Left lobe of liver (tissue), 2 donors: ENCODE measurements around the gene NLGN4X. TPM values are rescaled to one million over a fixed set of nuclear protein-coding genes. Genes with fewer than 3 reads are reported as not detected.
A peak's percentile ranks its signal among the peaks of the same experiment; 100 is the strongest.

Source experiments
- ATAC-seq: fragments of 200-7000 bp; cut with Tn5 transposase; one replicate; pipeline ENCODE4 v1.9.1; 2020; ENCODE audit warnings: mild to moderate bottlenecking, moderate library complexity
- DNase-seq: peaks from one replicate; pipeline ENCODE4 v3.0.0-alpha.2; 2020; ENCODE audit warnings: low spot score
- total RNA-seq: library from RNA; stranded (reverse); gene quantifications from one replicate; pipeline ENCODE4 v1.2.1, GENCODE V29; 2021
- donor health status: DM: no; HTN: no; CAD: no; lungs with moderate emphysema.
- donor health status: DM: no; HTN: yes; CAD: no.

Gene NLGN4X
- total RNA-seq, 1 donor from 2014 or later: 1.5 TPM

GRCh38 chrX:6163721-6164120, 64.9 kb downstream of the NLGN4X start:
- no peak for DNase-seq
- no peak for ATAC-seq

DNA sequence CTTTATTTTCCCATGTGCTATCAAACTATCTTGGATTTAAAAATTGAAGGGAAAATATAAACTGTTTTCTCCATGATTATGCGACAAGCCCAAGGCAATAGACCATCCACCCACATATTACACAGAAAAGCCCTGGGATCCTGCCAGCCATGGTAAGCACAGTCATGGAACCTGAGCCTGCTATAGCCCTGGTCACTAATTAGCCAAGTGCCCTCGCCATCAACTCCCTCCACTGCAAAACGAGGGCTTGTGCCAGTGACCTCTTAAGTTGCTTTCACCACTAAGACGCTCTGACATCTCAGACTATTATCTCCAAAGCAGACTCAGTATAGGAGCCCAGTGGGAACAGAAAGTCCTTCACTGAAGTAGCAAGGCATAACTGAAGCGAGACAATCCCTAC, 69.2 kb downstream of the NLGN4X start:
- DNase-seq: no peak
- peak; percentile 46 for ATAC-seq

GRCh38 chrX:6151971-6152370, 76.7 kb downstream of the NLGN4X start:
- ATAC-seq: no peak
- DNase-seq: no peak

DNA sequence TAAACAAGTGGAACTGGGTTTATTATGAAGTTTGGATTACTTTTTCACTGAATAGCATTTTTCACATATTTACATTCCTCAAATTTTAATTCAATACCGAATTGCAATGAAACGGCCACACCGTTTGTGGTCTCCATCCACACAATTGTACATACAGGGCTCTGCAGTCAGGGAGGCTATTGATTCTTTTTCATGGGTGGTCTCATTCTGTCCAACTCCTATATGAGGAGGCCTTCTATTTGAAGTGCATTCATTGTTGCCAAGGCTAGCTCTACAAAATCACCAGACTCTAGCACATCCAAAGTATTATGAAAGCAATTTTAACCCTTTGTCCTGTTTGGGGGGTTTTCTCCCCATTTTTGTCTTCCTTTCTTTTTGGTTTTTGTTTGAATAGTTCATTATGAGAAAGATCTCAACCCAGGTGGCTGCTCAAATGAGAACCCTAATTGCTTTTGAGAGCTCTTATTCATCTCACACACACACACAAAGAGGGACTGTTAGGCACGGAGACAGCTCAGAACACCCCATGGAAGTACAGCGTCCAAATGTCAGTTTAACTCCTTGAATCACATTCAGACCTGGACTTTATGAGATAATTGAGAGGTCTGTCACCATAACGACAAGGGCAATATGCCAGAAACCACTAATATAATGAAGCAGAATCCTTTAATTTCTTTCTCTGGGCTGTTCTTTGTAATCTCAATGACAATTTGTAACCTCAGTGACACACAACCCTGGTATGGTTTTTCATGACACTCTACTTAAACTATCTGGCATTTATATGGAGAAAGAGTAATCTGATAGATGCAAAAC, 79.4 kb downstream of the NLGN4X start:
- ATAC-seq: no peak
- DNase-seq: no peak

DNA sequence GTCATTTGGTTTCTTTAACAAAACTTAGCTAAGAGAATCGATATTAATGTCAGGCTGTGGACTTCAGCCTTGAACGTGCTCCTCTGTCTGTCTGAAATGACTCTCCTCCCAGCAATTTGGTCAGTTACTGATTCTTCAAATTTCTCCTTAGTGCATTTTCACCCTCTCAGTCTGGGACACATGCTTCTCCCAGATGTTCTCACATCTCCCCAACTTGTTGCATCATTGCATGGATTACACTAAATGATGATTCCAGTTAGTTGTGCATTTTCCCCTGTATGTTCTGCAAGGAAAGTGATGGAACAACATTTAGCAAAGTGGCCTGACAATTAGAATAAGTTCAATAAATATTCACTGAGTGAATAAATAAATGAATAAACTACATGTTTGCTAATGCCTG, 94.4 kb downstream of the NLGN4X start:
- no peak for DNase-seq
- no peak for ATAC-seq

- no peak for DNase-seq
- ATAC-seq: no peak
These were observed 95.7 kb downstream of the NLGN4X start for GRCh38 chrX:6132970-6133369.

- no peak for DNase-seq
- no peak for ATAC-seq
These were observed 97.4 kb downstream of the NLGN4X start for GRCh38 chrX:6131287-6131686.

- DNase-seq (no peak), ATAC-seq (no peak)
These were observed 99.5 kb downstream of the NLGN4X start for GRCh38 chrX:6129195-6129594.

- ATAC-seq: no peak
- DNase-seq: no peak
These were observed 108.3 kb downstream of the NLGN4X start for GRCh38 chrX:6120329-6120728.

DNA sequence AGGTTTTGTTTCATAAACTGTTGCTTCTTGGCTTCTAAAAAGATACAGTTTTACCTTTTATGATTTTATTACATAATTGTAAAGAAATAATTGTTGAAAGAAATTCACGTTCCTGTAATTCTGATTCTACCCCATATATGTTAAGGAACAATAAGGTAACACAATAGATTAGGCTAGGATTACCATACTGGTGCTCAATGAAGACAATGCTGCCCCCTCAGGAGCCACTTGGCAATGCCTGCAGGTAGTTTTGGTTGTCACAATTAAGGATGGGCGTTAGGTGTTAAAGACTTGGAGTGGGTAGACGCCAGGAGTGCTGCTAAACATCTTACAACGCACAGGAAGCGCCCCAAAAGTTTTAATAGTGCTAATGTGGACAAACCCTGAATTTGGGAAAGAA, 133.2 kb downstream of the NLGN4X start:
- ATAC-seq: no peak

GRCh38 chrX:6074532-6074931, 154.1 kb downstream of the NLGN4X start:
- ATAC-seq (no peak), DNase-seq (no peak)

More for the DNA sequence above, 133.2 kb downstream of the NLGN4X start:
- DNase-seq: no peak

- ATAC-seq (no peak), DNase-seq (no peak)
These were observed 156.9 kb downstream of the NLGN4X start for GRCh38 chrX:6071731-6072130.

DNA sequence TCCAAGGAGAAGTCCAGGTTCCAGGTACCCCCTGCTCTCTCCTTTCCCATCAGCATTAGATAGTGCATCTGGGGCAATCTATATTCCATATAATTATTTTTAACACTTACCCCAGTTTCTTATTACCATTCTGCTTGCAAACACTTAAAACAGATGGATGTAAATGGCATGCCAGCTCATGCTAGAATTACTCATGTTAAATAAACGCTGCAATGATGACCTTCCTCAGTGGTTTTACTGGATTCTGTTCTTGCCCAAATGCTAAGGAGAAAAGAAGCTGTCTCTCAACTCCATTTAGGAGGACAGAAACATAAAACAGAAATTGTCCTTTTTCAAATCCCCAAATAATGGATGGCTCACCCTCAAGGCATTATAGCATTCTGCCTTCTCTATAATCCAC, 161.1 kb downstream of the NLGN4X start:
- DNase-seq (no peak), ATAC-seq (no peak)

DNA sequence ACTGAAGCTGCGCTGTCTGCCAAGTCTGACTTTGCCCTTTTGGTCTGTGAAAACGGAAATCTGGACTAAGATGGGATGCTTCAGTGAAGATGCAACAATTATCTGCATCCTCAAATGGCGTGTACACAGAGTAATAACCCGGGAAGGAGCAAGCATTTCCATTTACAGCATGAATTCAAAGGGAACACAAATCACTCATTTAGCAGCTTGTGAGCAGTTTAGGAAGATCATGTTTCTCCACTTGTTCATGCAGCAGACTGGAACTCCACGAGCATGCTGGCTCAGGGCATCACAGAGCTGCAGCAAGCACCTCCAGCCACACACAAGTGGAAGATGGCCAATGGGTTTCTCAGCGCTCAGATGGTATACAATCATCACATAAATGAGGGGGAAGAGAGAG, 175.5 kb downstream of the NLGN4X start:
- ATAC-seq (no peak), DNase-seq (no peak)

GRCh38 chrX:6052111-6052745, 176.4 kb downstream of the NLGN4X start:
- no peak for DNase-seq
- ATAC-seq: no peak

DNA sequence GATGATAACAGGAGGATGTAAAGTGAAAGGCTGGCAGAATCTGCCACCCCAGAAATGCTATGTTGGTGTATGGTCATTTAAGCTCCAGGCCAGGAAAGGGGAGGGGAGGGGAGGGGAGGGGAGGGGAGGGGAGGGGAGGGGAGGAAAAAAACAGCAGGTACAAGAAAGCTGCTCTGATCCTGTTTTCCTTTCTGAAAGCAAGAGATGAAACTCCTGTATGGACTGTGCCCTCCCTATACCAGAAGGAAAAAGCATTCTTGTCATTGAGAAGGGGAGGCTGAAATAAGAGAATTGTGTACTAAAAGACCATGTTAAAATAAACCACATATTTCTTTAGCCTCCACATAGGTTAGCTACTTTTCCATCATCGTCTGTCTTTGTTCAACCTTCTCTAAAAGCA, 179.5 kb downstream of the NLGN4X start:
- ATAC-seq: no peak
- DNase-seq: no peak

DNA sequence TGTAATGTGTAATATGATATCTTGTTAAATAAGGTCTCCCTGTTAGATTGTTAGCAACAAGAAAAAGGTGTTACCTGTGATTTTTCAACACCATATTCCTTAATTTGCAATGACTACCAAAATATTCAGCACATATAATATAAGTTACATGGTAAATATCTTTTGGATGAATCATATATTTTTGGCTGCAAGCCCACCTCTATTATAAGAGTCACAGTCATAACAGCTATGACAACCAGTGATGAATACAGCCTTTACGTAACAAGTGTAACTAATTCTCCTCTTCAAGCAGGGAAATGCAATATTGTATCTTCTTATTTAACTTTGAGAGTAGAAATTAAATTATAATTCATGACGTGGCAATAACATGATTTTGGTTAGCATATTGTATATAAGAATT, 187.0 kb downstream of the NLGN4X start:
- no peak for ATAC-seq
- DNase-seq: no peak

- ATAC-seq: no peak
- no peak for DNase-seq
These were observed 199.7 kb downstream of the NLGN4X start for GRCh38 chrX:6029014-6029413.

GRCh38 chrX:6026980-6027379, 201.7 kb downstream of the NLGN4X start:
- DNase-seq (no peak), ATAC-seq (no peak)

- DNase-seq (no peak), ATAC-seq (no peak)
These were observed 202.2 kb downstream of the NLGN4X start for GRCh38 chrX:6026429-6026828.

DNA sequence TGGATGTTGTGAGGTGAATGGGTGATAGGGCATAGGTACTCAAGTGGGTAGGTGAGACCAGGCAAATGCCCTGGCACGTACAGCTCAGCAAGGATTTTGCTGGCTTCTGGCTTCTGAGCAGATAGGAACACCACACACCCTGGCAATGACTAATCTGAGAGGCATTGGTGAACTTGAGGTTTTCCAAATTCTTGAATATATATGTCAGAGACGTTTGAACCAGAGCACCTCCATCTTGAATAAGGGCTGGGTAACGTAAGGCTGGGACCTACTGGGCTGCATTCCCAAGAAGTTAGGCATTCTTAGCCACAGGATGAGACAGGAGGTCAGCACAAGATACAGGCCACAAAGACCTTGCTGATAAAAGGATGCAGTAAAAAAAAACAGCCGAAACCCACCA, 204.5 kb downstream of the NLGN4X start:
- no peak for DNase-seq
- no peak for ATAC-seq

GRCh38 chrX:6021316-6022091, 207.2 kb downstream of the NLGN4X start:
- peak; percentile 41 for DNase-seq
- peak; percentile 64 for ATAC-seq
